Measurements from ENCODE around the gene AQR.

- TF ChIP-seq CTCF (IDR thresholded peaks at IDR 0.05; ENCODE audit: borderline replicate concordance, extremely low read depth, low read length, poor library complexity, severe bottlenecking) (no peak), EZH2 (IDR thresholded peaks at IDR 0.05; ENCODE audit: borderline replicate concordance, low read depth, low read length, severe bottlenecking) (no peak)
These were observed 27.2 kb downstream of the AQR start for GRCh38 chr15:34942363-34942762.

All from DND-41 (cell line).